Right forelimb (tissue), 1 donor: ENCODE measurements around the gene CDH4.
A peak's percentile ranks its signal among the peaks of the same experiment; 100 is the strongest.

Experiments used
- DNase-seq: peaks from one replicate; pipeline ENCODE4 v3.0.0-alpha.2; 2018

The CDH4 gene

GRCh38 chr20:61686051-61686936, 434.2 kb downstream of the CDH4 start:
- no peak for DNase-seq

DNA sequence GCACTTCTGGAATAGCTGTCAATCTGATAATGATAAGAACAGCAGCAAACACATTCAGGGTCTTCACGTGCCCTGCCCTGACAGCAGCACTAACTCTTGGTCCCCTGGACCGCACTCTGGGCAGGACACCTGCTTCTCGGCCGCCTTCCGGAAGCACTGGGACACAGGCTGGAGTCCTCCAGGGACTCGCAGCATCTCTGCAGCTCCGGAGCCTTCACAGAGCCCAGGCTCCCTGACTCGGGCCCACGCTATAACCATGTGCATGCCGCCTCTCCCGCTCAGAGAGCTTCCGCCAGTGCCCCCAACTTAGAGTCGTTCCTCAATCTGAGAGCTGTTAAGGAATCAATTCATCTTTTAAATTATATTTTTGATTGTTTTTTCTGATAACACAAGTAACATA, 436.4 kb downstream of the CDH4 start:
- no peak for DNase-seq

DNA sequence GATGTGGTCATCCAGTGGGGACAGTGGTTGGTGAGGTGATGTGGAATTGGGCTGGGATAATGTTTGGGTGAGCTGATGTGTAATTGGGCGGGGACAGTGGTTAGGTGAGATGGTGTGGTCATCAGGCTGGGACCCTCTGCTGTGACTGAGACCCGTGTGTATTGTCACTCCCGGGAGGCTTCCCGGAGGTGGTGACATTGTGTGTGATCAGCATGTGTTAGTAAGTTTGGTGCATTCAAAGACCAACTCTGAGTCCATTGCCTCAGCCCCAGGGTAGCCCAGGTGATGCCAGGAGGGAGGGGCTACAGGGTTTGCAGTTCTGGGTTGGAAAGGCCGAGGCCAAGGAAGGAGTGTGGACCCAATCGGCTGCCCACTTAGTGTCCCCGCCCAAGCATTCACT, 438.1 kb downstream of the CDH4 start:
- no peak for DNase-seq

GRCh38 chr20:61690993-61691838, 439.2 kb downstream of the CDH4 start:
- DNase-seq, result no peak

DNA sequence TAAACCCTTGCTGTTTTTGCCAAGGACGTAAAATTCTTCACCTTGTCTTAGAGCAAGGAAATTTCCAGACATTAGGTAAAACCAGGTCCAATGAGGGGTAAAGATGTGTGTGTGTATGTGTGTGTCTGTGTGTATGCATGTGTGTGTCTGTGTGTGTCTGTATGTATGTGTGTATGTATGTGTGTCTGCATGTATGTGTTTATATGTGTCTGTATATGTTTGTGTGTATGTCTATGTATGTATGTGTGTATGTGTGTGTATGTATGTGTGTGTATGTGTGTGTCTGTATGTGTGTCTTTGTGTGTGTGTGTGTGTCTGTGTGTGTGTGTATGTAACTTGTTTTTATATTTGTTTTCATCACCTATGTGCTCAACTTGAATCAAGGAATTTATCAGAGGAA, 439.9 kb downstream of the CDH4 start:
- no peak for DNase-seq

- DNase-seq, result no peak
These were observed 440.4 kb downstream of the CDH4 start for GRCh38 chr20:61692479-61692878.

DNA sequence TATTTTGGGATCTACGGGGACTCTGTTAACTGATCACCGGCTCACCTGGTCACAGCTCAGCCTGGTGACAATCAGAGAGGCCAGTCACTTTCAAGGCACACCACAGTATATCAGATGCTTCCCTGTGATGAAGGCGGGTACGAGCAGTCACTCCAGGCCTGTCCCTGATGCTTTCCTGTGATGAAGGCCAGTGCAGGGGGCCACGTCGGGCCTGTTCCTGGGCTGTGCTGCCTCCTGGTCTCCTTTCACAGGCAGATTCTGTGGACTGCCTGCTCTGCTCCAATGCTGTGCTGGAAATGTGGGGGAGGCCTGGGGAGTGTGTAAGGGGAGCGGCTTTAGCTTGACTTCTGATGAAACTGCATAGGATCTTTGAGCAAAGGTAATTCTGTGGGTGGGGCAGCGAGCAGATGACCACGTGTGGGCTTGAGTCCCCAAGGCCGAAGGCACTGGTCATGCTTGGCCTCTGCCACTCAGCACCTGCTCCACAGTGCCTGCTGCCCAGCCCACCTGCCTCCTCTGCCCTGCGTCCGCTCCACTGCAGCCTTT, 441.1 kb downstream of the CDH4 start:
- no peak for DNase-seq

- no peak for DNase-seq
These were observed 442.6 kb downstream of the CDH4 start for GRCh38 chr20:61694682-61695081.

DNA sequence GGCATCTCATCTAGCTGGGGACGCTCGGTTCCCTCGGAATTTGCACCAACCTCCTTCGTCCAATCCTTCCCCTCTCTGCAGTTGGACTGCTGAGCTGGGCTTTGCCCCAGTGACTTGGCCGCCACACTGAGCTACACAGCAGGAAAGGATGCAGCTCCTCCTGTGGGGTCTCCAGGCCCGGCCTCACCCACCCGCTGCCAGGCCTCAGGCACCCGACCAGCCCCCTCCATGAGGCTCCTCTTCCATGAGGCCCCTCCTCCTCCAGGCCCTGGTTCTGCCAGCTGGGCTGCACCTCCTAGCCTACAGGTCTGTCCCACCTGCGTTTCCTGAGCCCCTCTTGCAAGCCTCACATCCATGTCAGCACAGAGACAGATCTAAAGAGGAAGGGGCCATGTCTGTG, 443.7 kb downstream of the CDH4 start:
- DNase-seq, result no peak

- DNase-seq, result no peak
These were observed 444.2 kb downstream of the CDH4 start for GRCh38 chr20:61696181-61696735.

DNA sequence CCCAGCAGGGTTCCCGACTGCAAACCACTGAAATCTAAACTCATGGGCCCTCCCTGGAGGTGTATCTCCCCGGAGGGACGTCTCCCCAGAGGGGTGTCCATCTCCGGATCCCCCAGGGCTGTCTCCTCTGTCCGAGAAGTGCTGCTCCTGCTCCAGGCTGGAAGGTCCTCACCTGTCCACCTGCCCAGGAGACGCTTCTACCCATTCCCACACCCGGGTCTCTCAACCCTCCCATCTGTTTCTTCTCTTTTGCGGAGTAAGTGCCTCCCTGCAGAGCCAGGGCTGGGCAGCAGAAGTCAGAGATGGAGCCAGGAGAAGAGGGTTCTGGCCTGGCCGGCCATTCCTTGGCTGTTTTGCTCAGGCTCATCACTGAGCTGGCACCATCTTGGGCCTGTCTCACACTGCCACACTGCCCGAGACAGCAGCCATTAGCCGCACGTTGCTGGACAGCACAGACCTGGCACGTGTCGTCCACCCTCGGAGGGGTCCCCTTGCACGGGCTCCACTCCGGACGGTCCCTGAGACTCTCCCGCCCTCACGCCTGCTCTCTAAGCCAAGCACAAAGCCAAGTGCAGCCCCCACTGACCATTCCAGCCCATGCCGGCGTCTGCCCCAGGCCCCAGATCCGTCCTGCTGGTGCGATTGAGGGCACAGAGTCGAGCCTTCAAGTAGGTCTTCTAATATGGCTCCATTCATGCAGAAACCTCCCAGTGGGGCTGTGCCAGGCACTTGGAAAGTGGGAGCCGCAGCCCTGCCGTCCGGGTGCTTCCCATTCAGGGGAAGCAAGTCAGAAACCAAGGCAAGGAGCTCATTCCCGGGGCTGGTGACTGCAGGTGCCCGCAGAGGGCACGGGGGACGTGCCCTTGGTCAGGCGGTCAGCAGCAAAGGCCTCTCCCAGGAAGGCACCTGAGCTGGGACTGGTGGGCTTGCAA, 445.9 kb downstream of the CDH4 start:
- DNase-seq, result no peak

DNA sequence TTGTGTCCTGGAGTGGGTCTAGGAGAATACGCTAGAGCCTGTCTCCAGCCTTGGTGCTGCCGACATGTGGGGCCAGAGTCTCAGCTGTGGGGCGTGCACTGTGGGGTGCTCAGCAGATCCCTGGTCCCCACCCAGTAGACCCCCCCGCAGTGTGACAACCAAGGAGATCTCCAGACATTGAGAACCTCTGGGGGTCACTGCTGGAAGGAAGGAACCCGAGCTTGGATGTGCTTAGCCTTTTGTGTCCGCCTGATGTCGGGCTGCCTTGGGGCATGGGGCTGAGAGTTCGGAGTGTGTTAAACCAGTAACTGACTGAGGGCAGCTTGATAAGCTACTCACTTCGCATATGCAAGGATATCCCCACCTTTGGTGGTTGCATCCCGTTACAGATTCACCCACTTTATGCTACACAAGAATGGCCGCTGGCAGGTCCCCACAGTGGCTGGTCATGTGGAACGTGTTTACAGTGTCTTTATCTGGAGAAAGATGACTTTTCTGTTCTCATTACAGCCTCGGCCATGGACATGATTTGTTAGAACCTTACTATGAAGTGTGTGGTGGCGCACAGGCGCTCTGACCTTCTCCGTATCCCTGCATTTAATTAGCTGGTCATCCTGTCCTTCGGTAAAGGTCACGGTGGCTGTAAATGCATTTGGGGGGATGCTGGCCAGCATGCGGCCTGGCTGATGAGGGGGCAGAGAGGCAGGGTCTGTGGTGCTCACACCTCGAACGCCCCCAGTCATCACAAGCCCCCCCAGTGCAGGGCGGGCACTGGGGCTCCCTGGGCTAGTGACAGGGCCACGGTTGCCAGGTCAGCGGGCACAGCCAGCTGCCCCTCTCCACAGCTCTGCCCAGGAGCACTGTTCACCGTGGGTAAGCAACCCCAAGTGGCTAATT, 446.8 kb downstream of the CDH4 start:
- DNase-seq, result no peak

- peak; percentile 60 for DNase-seq
These were observed 447.7 kb downstream of the CDH4 start for GRCh38 chr20:61699495-61700374.

- DNase-seq, result no peak
These were observed 448.6 kb downstream of the CDH4 start for GRCh38 chr20:61700595-61701140.

DNA sequence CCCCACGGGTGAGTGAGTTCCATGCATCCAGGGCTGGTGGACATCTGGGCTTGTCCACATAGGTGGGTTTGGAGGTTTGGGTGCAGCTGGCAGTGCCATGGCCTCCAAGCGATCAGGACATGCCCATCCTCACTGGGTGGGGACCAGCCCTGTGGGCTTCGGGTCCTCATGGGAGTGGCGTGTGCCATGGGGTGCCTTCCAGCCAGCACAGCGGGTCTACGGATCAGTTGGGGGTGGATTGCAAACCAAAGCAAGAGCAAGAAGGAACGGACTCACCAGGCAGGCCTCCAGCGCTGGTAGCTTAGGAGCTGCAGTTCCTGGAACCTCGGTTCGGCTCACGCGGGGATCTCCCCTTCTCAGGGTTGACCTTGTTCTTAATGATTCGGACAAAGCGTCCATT, 449.3 kb downstream of the CDH4 start:
- DNase-seq, result no peak

GRCh38 chr20:61701802-61702201, 449.7 kb downstream of the CDH4 start:
- DNase-seq, result no peak

GRCh38 chr20:61702246-61702645, 450.2 kb downstream of the CDH4 start:
- DNase-seq, result no peak

GRCh38 chr20:61704661-61705060, 452.6 kb downstream of the CDH4 start:
- DNase-seq, result no peak

DNA sequence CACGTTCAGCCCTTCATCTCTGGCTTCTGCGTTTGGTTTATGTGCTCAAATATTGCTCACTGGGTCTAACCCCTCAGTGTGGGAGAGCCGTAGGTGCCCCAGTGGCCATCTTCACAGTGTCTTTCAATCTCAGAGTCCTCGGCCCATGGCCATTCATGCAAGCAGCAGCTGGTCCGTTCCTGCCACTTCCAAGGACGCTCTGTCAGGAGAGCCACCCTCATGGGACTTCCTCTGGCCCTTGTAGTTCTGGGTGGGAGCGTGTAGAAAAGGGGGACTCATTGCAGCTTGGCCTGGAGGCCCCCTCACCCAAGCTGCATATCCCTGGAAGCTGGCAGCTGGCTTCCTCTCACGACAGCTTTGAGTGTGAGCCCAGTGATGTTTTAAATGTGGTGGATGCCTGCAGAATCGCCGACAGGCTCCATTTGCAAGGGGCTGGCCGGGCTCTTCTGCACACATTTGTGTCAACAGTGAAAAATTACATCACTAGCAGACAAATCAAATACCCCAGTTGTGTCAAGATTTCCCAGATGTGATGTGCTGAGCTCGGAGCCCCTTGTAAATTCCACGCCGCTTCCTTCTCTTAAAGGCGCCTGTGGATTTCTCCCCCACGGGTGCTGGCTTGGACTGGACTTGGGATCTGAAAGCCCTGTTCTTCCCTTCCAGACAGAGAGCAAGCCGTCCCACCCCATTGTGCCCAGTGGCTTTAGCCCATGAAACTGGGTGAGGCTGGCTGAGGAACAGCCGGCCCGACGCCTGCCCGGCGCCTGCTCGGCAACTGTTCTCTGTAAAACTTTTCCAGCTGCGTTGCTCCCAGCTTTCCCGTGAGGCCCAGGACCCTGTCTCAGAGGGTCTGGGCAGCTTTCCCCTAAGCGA, 453.6 kb downstream of the CDH4 start:
- no peak for DNase-seq
